ENCODE data around the gene PRG2. TPM values are rescaled to one million over a fixed set of nuclear protein-coding genes. Genes with fewer than 3 reads are reported as not detected.

Gene PRG2
- total and polyA plus RNA-seq, 9 of the 15 experiments (the other 6 are each of a cell fraction or from before 2014, with no cell fraction given) = 1.8 to 78.0 (median 26.6) TPM

GRCh38 chr11:57368106-57368844 lies 22.2 kb downstream of the PRG2 start (continued):
- TF ChIP-seq NR2C2 (CRISPR knock-in tag; IDR thresholded peaks at IDR 0.05) (no peak), NR2C2 (tag; IDR thresholded peaks at IDR 0.05) (no peak), SMARCB1 (IDR thresholded peaks at IDR 0.05; ENCODE audit: insufficient read length, low read depth) (no peak), ZFP1 (CRISPR knock-in tag; IDR thresholded peaks at IDR 0.05) (no peak), ZNF778 (CRISPR knock-in tag; IDR thresholded peaks at IDR 0.05) (no peak), NFIC (IDR thresholded peaks at IDR 0.05) (peak; percentile 25; the same call in 1 of the 2 replicates), SAFB (IDR thresholded peaks at IDR 0.05; ENCODE audit: borderline replicate concordance, low read depth, low read length) (no peak), ZNF184 (CRISPR knock-in tag; IDR thresholded peaks at IDR 0.05) (no peak), ZNF583 (CRISPR knock-in tag; IDR thresholded peaks at IDR 0.05) (no peak), MAFK (IDR thresholded peaks at IDR 0.05; ENCODE audit: low read length) (no peak), SAFB2 (IDR thresholded peaks at IDR 0.05; ENCODE audit: borderline replicate concordance, low read depth, low read length, severe bottlenecking) (no peak), YBX1 (IDR thresholded peaks at IDR 0.05) (no peak), MCM7 (IDR thresholded peaks at IDR 0.05) (no peak), ZEB2 (IDR thresholded peaks at IDR 0.05) (peak; percentile 40; the same call in 1 of the 2 replicates), CBX2 (IDR thresholded peaks at IDR 0.05; ENCODE audit: insufficient read depth, low read length, poor library complexity, severe bottlenecking) (no peak), ZNF24 (IDR thresholded peaks at IDR 0.05) (no peak)
- TF ChIP-seq, protein P1, sequence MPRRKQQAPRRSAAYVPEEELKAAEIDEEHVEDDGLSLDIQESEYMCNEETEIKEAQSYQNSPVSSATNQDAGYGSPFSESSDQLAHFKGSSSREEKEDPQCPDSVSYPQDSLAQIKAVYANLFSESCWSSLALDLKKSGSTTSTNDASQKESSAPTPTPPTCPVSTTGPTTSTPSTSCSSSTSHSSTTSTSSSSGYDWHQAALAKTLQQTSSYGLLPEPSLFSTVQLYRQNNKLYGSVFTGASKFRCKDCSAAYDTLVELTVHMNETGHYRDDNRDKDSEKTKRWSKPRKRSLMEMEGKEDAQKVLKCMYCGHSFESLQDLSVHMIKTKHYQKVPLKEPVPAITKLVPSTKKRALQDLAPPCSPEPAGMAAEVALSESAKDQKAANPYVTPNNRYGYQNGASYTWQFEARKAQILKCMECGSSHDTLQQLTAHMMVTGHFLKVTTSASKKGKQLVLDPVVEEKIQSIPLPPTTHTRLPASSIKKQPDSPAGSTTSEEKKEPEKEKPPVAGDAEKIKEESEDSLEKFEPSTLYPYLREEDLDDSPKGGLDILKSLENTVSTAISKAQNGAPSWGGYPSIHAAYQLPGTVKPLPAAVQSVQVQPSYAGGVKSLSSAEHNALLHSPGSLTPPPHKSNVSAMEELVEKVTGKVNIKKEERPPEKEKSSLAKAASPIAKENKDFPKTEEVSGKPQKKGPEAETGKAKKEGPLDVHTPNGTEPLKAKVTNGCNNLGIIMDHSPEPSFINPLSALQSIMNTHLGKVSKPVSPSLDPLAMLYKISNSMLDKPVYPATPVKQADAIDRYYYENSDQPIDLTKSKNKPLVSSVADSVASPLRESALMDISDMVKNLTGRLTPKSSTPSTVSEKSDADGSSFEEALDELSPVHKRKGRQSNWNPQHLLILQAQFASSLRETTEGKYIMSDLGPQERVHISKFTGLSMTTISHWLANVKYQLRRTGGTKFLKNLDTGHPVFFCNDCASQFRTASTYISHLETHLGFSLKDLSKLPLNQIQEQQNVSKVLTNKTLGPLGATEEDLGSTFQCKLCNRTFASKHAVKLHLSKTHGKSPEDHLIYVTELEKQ (CRISPR knock-in tag; IDR thresholded peaks at IDR 0.05) = no peak
- TF ChIP-seq, protein P2, sequence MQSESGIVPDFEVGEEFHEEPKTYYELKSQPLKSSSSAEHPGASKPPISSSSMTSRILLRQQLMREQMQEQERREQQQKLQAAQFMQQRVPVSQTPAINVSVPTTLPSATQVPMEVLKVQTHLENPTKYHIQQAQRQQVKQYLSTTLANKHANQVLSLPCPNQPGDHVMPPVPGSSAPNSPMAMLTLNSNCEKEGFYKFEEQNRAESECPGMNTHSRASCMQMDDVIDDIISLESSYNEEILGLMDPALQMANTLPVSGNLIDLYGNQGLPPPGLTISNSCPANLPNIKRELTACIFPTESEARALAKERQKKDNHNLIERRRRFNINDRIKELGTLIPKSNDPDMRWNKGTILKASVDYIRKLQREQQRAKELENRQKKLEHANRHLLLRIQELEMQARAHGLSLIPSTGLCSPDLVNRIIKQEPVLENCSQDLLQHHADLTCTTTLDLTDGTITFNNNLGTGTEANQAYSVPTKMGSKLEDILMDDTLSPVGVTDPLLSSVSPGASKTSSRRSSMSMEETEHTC (IDR thresholded peaks at IDR 0.05) = no peak
- TF ChIP-seq, protein P3, sequence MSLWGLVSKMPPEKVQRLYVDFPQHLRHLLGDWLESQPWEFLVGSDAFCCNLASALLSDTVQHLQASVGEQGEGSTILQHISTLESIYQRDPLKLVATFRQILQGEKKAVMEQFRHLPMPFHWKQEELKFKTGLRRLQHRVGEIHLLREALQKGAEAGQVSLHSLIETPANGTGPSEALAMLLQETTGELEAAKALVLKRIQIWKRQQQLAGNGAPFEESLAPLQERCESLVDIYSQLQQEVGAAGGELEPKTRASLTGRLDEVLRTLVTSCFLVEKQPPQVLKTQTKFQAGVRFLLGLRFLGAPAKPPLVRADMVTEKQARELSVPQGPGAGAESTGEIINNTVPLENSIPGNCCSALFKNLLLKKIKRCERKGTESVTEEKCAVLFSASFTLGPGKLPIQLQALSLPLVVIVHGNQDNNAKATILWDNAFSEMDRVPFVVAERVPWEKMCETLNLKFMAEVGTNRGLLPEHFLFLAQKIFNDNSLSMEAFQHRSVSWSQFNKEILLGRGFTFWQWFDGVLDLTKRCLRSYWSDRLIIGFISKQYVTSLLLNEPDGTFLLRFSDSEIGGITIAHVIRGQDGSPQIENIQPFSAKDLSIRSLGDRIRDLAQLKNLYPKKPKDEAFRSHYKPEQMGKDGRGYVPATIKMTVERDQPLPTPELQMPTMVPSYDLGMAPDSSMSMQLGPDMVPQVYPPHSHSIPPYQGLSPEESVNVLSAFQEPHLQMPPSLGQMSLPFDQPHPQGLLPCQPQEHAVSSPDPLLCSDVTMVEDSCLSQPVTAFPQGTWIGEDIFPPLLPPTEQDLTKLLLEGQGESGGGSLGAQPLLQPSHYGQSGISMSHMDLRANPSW (CRISPR knock-in tag; IDR thresholded peaks at IDR 0.05) = no peak
- TF ChIP-seq, protein P4, sequence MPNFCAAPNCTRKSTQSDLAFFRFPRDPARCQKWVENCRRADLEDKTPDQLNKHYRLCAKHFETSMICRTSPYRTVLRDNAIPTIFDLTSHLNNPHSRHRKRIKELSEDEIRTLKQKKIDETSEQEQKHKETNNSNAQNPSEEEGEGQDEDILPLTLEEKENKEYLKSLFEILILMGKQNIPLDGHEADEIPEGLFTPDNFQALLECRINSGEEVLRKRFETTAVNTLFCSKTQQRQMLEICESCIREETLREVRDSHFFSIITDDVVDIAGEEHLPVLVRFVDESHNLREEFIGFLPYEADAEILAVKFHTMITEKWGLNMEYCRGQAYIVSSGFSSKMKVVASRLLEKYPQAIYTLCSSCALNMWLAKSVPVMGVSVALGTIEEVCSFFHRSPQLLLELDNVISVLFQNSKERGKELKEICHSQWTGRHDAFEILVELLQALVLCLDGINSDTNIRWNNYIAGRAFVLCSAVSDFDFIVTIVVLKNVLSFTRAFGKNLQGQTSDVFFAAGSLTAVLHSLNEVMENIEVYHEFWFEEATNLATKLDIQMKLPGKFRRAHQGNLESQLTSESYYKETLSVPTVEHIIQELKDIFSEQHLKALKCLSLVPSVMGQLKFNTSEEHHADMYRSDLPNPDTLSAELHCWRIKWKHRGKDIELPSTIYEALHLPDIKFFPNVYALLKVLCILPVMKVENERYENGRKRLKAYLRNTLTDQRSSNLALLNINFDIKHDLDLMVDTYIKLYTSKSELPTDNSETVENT (CRISPR knock-in tag; IDR thresholded peaks at IDR 0.05) = no peak

Measured in K562 (cell line).